SK-N-SH (cell line): ENCODE measurements around the gene SMYD3.

Source experiments
- CHD2 ChIP-seq: fragments of 150-350 bp; IDR thresholded peaks from 2 replicates; pipeline ENCODE4 v1.6.1; 2018; ENCODE audit warnings: low read length; ENCODE audit not compliant: partially characterized antibody
- EP300 ChIP-seq, 2 experiments: IDR thresholded peaks; 2 replicates each; pipeline versions ENCODE4 v1.4.0 to v1.6.1; 2012; ENCODE audit warnings: borderline replicate concordance in 1 of 2, low read depth in 1 of 2, low read length in 1 of 2
- EZH2phosphoT487 ChIP-seq: fragments of 200-600 bp; sonication (generic); IDR thresholded peaks from 2 replicates; pipeline ENCODE4 v1.6.1; 2017; ENCODE audit warnings: low read depth, mixed run types, mild to moderate bottlenecking, antibody characterized with exemption, moderate library complexity, borderline replicate concordance
- FOXJ3 ChIP-seq: sonication (generic); formaldehyde crosslinking; IDR thresholded peaks from 2 replicates; pipeline ENCODE4 v1.5.1; 2020; ENCODE audit warnings: mild to moderate bottlenecking, missing genetic modification reagents
- GABPA ChIP-seq: IDR thresholded peaks from 2 replicates; pipeline ENCODE4 v1.4.0; 2012; ENCODE audit warnings: low read depth, mild to moderate bottlenecking
- POLR2AphosphoS5 ChIP-seq: IDR thresholded peaks from 2 replicates; pipeline ENCODE4 v1.6.1; 2012; ENCODE audit warnings: low read depth, low read length
- RFX5 ChIP-seq: IDR thresholded peaks from 2 replicates; pipeline ENCODE4 v1.6.1; 2012; ENCODE audit warnings: mild to moderate bottlenecking, improper control_type of control experiment, low read length
- TAF1 ChIP-seq: IDR thresholded peaks from 2 replicates; pipeline ENCODE4 v1.6.1; 2012; ENCODE audit warnings: low read depth, mild to moderate bottlenecking, low read length, moderate library complexity, borderline replicate concordance
- TCF12 ChIP-seq: IDR thresholded peaks from 2 replicates; pipeline ENCODE4 v1.4.0; 2012
- YY1 ChIP-seq: IDR thresholded peaks from 2 replicates; pipeline ENCODE4 v1.4.0; 2012; ENCODE audit warnings: low read depth, mild to moderate bottlenecking
- TF ChIP-seq, protein P1 (sequence below): fragments of 200-600 bp; sonication (generic); IDR thresholded peaks from 2 replicates; pipeline ENCODE4 v1.6.1; 2017; ENCODE audit warnings: antibody characterized with exemption, mild to moderate bottlenecking, moderate library complexity
- TF ChIP-seq, protein P2 (sequence below): IDR thresholded peaks from 2 replicates; pipeline ENCODE4 v1.4.0; 2012; ENCODE audit warnings: low read depth, borderline replicate concordance
- TF ChIP-seq, protein P3 (sequence below): IDR thresholded peaks from 2 replicates; pipeline ENCODE4 v1.4.0; 2012; ENCODE audit warnings: low read depth
- TF ChIP-seq, protein P4 (sequence below): IDR thresholded peaks from 2 replicates; pipeline ENCODE4 v1.6.1; 2012; ENCODE audit warnings: mild to moderate bottlenecking, low read depth, low read length, moderate library complexity

DNA sequence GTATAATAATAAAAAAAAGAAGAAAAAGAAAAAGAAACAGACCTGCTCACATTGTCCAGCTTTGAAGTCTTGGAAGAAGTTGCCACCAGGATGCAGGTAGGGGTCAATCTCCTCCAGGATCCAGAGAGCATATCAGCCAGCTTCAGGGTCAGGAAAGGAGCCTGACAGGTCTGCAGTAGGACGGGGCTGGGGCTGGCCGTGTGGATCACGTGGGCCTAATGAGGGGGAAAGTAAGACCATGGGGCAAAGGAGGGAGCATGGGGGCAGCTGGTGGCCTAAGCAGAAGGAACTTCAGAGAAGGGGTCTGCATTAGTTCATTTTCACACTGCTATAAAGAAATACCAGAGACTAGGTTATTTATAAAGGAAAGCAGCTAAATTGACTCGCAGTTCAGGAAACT, 19.3 kb upstream of the SMYD3 start:
- no peak for TF ChIP-seq CHD2
- TF ChIP-seq YY1: no peak
- TF ChIP-seq, protein P1, sequence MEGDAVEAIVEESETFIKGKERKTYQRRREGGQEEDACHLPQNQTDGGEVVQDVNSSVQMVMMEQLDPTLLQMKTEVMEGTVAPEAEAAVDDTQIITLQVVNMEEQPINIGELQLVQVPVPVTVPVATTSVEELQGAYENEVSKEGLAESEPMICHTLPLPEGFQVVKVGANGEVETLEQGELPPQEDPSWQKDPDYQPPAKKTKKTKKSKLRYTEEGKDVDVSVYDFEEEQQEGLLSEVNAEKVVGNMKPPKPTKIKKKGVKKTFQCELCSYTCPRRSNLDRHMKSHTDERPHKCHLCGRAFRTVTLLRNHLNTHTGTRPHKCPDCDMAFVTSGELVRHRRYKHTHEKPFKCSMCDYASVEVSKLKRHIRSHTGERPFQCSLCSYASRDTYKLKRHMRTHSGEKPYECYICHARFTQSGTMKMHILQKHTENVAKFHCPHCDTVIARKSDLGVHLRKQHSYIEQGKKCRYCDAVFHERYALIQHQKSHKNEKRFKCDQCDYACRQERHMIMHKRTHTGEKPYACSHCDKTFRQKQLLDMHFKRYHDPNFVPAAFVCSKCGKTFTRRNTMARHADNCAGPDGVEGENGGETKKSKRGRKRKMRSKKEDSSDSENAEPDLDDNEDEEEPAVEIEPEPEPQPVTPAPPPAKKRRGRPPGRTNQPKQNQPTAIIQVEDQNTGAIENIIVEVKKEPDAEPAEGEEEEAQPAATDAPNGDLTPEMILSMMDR: no peak
- no peak for TF ChIP-seq EP300 (IDR thresholded peaks at IDR 0.05; ENCODE audit: borderline replicate concordance in 1 of 2, low read depth in 1 of 2, low read length in 1 of 2)
- TF ChIP-seq GABPA: no peak
- TF ChIP-seq, protein P2, sequence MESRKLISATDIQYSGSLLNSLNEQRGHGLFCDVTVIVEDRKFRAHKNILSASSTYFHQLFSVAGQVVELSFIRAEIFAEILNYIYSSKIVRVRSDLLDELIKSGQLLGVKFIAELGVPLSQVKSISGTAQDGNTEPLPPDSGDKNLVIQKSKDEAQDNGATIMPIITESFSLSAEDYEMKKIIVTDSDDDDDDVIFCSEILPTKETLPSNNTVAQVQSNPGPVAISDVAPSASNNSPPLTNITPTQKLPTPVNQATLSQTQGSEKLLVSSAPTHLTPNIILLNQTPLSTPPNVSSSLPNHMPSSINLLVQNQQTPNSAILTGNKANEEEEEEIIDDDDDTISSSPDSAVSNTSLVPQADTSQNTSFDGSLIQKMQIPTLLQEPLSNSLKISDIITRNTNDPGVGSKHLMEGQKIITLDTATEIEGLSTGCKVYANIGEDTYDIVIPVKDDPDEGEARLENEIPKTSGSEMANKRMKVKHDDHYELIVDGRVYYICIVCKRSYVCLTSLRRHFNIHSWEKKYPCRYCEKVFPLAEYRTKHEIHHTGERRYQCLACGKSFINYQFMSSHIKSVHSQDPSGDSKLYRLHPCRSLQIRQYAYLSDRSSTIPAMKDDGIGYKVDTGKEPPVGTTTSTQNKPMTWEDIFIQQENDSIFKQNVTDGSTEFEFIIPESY: no peak
- no peak for TF ChIP-seq EZH2phosphoT487
- TF ChIP-seq TCF12: no peak
- TF ChIP-seq RFX5: no peak
- TF ChIP-seq TAF1: no peak
- TF ChIP-seq POLR2AphosphoS5: no peak
- no peak for TF ChIP-seq FOXJ3 (CRISPR knock-in tag)
- TF ChIP-seq, protein P3, sequence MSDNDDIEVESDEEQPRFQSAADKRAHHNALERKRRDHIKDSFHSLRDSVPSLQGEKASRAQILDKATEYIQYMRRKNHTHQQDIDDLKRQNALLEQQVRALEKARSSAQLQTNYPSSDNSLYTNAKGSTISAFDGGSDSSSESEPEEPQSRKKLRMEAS: no peak
- TF ChIP-seq, protein P4, sequence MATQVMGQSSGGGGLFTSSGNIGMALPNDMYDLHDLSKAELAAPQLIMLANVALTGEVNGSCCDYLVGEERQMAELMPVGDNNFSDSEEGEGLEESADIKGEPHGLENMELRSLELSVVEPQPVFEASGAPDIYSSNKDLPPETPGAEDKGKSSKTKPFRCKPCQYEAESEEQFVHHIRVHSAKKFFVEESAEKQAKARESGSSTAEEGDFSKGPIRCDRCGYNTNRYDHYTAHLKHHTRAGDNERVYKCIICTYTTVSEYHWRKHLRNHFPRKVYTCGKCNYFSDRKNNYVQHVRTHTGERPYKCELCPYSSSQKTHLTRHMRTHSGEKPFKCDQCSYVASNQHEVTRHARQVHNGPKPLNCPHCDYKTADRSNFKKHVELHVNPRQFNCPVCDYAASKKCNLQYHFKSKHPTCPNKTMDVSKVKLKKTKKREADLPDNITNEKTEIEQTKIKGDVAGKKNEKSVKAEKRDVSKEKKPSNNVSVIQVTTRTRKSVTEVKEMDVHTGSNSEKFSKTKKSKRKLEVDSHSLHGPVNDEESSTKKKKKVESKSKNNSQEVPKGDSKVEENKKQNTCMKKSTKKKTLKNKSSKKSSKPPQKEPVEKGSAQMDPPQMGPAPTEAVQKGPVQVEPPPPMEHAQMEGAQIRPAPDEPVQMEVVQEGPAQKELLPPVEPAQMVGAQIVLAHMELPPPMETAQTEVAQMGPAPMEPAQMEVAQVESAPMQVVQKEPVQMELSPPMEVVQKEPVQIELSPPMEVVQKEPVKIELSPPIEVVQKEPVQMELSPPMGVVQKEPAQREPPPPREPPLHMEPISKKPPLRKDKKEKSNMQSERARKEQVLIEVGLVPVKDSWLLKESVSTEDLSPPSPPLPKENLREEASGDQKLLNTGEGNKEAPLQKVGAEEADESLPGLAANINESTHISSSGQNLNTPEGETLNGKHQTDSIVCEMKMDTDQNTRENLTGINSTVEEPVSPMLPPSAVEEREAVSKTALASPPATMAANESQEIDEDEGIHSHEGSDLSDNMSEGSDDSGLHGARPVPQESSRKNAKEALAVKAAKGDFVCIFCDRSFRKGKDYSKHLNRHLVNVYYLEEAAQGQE: no peak
